ENCODE measurements around the gene GEMIN2.
"Not testable (repeated sequence)": the region's sequence is repeated elsewhere in the genome, so short reads cannot be mapped to it uniquely, and the experiment has no call there.

The GEMIN2 gene

GRCh38 chr14:39140170-39140569 is 26.0 kb downstream of the GEMIN2 start:
- Histone ChIP-seq H3K4me2 (ENCODE audit: low read length) (no peak overlapping the region), H3K79me2 (ENCODE audit: insufficient read depth, low read length) (no peaks in the 10 kb centered on the region), H3K27me3 (ENCODE audit: insufficient read depth, low read length) (no peaks in the 10 kb centered on the region), H3K9me2 (ENCODE audit: low read depth, low read length) (no peaks in the 10 kb centered on the region), H2AFZ (ENCODE audit: low read length) (no peak overlapping the region), H3K4me3 (ENCODE audit: low read depth, low read length, poor library complexity, severe bottlenecking) (no peak overlapping the region), H3K27ac (ENCODE audit: low read depth, low read length, poor library complexity, severe bottlenecking) (no peak overlapping the region), H4K20me1 (ENCODE audit: insufficient read depth, low read length) (no peaks in the 10 kb centered on the region), H3K9ac (ENCODE audit: low read length) (no peak overlapping the region), H3F3A (ENCODE audit: insufficient read depth, low read length) (no peaks in the 10 kb centered on the region), H3K36me3 (ENCODE audit: insufficient read depth, low read length) (peaks cover 55% of the 10 kb centered on the region), H3K4me1 (ENCODE audit: insufficient read depth, low read length, severe bottlenecking) (no peaks in the 10 kb centered on the region), H3K9me3 (ENCODE audit: low read length) (no peaks in the 10 kb centered on the region)
- TF ChIP-seq, protein P1, sequence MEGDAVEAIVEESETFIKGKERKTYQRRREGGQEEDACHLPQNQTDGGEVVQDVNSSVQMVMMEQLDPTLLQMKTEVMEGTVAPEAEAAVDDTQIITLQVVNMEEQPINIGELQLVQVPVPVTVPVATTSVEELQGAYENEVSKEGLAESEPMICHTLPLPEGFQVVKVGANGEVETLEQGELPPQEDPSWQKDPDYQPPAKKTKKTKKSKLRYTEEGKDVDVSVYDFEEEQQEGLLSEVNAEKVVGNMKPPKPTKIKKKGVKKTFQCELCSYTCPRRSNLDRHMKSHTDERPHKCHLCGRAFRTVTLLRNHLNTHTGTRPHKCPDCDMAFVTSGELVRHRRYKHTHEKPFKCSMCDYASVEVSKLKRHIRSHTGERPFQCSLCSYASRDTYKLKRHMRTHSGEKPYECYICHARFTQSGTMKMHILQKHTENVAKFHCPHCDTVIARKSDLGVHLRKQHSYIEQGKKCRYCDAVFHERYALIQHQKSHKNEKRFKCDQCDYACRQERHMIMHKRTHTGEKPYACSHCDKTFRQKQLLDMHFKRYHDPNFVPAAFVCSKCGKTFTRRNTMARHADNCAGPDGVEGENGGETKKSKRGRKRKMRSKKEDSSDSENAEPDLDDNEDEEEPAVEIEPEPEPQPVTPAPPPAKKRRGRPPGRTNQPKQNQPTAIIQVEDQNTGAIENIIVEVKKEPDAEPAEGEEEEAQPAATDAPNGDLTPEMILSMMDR (IDR thresholded peaks at IDR 0.05; ENCODE audit: low read length) = no peak
- no peak for TF ChIP-seq EZH2 (IDR thresholded peaks at IDR 0.05; ENCODE audit: borderline replicate concordance, low read length)

- not testable (repeated sequence) for H3K79me2 ChIP-seq (ENCODE audit: insufficient read depth, low read length); H3K9me3 ChIP-seq (ENCODE audit: low read length); H3F3A ChIP-seq (ENCODE audit: insufficient read depth, low read length); H3K9me2 ChIP-seq (ENCODE audit: low read depth, low read length); H3K4me3 ChIP-seq (ENCODE audit: low read depth, low read length, poor library complexity, severe bottlenecking); H3K4me2 ChIP-seq (ENCODE audit: low read length); H3K27me3 ChIP-seq (ENCODE audit: insufficient read depth, low read length); H4K20me1 ChIP-seq (ENCODE audit: insufficient read depth, low read length); H3K9ac ChIP-seq (ENCODE audit: low read length); H2AFZ ChIP-seq (ENCODE audit: low read length); H3K27ac ChIP-seq (ENCODE audit: low read depth, low read length, poor library complexity, severe bottlenecking); H3K4me1 ChIP-seq (ENCODE audit: insufficient read depth, low read length, severe bottlenecking)
- H3K36me3 ChIP-seq (ENCODE audit: insufficient read depth, low read length) = peaks cover 42% of the 10 kb centered on the region
These were observed 27.5 kb downstream of the GEMIN2 start for GRCh38 chr14:39141623-39142022.

GRCh38 chr14:39143226-39143625 is 29.1 kb downstream of the GEMIN2 start:
- not testable (repeated sequence) for H3K9ac ChIP-seq (ENCODE audit: low read length); H3K4me1 ChIP-seq (ENCODE audit: insufficient read depth, low read length, severe bottlenecking); H3F3A ChIP-seq (ENCODE audit: insufficient read depth, low read length); H3K9me2 ChIP-seq (ENCODE audit: low read depth, low read length); H3K4me3 ChIP-seq (ENCODE audit: low read depth, low read length, poor library complexity, severe bottlenecking); H3K27ac ChIP-seq (ENCODE audit: low read depth, low read length, poor library complexity, severe bottlenecking); H4K20me1 ChIP-seq (ENCODE audit: insufficient read depth, low read length); H3K27me3 ChIP-seq (ENCODE audit: insufficient read depth, low read length); H3K4me2 ChIP-seq (ENCODE audit: low read length); H3K79me2 ChIP-seq (ENCODE audit: insufficient read depth, low read length); H3K9me3 ChIP-seq (ENCODE audit: low read length); H2AFZ ChIP-seq (ENCODE audit: low read length)
- peaks cover 33% of the 10 kb centered on the region for H3K36me3 ChIP-seq (ENCODE audit: insufficient read depth, low read length)

GRCh38 chr14:39145266-39145966 is 31.3 kb downstream of the GEMIN2 start:
- no peaks in the 10 kb centered on the region for H4K20me1 ChIP-seq (ENCODE audit: insufficient read depth, low read length)
- H3K4me1 ChIP-seq (ENCODE audit: insufficient read depth, low read length, severe bottlenecking) = no peaks in the 10 kb centered on the region
- no peak overlapping the region for H2AFZ ChIP-seq (ENCODE audit: low read length)
- no peak overlapping the region for H3K4me2 ChIP-seq (ENCODE audit: low read length)
- no peak overlapping the region for H3K9ac ChIP-seq (ENCODE audit: low read length)
- no peak overlapping the region for H3K27ac ChIP-seq (ENCODE audit: low read depth, low read length, poor library complexity, severe bottlenecking)
- H3F3A ChIP-seq (ENCODE audit: insufficient read depth, low read length) = no peaks in the 10 kb centered on the region
- H3K79me2 ChIP-seq (ENCODE audit: insufficient read depth, low read length) = no peaks in the 10 kb centered on the region
- TF ChIP-seq, protein P1 (IDR thresholded peaks at IDR 0.05; ENCODE audit: low read length) = no peak
- no peak for TF ChIP-seq EZH2 (IDR thresholded peaks at IDR 0.05; ENCODE audit: borderline replicate concordance, low read length)
- no peaks in the 10 kb centered on the region for H3K27me3 ChIP-seq (ENCODE audit: insufficient read depth, low read length)
- no peak overlapping the region for H3K4me3 ChIP-seq (ENCODE audit: low read depth, low read length, poor library complexity, severe bottlenecking)
- H3K9me3 ChIP-seq (ENCODE audit: low read length) = no peaks in the 10 kb centered on the region
- H3K9me2 ChIP-seq (ENCODE audit: low read depth, low read length) = no peaks in the 10 kb centered on the region
- H3K36me3 ChIP-seq (ENCODE audit: insufficient read depth, low read length) = peaks cover 36% of the 10 kb centered on the region

All from OCI-LY1 (cell line).